Activated CD4-positive, CD25-positive, alpha-beta regulatory T cell treated with anti-CD3 and anti-CD28 coated beads, Interleukin-2, amount 50 U/mL, for 72 hours (primary cell): ENCODE measurements around the gene TFB2M.
A peak's percentile ranks its signal among the peaks of the same experiment; 100 is the strongest.
"Not testable (repeated sequence)": the region's sequence is repeated elsewhere in the genome, so short reads cannot be mapped to it uniquely, and the experiment has no call there.

Source experiments
- DNase-seq: peaks from one replicate; pipeline ENCODE4 v3.0.0; 2021

TFB2M gene

GRCh38 chr1:246582301-246583055 lies 16.4 kb upstream of the TFB2M start:
- DNase-seq: no peak

DNA sequence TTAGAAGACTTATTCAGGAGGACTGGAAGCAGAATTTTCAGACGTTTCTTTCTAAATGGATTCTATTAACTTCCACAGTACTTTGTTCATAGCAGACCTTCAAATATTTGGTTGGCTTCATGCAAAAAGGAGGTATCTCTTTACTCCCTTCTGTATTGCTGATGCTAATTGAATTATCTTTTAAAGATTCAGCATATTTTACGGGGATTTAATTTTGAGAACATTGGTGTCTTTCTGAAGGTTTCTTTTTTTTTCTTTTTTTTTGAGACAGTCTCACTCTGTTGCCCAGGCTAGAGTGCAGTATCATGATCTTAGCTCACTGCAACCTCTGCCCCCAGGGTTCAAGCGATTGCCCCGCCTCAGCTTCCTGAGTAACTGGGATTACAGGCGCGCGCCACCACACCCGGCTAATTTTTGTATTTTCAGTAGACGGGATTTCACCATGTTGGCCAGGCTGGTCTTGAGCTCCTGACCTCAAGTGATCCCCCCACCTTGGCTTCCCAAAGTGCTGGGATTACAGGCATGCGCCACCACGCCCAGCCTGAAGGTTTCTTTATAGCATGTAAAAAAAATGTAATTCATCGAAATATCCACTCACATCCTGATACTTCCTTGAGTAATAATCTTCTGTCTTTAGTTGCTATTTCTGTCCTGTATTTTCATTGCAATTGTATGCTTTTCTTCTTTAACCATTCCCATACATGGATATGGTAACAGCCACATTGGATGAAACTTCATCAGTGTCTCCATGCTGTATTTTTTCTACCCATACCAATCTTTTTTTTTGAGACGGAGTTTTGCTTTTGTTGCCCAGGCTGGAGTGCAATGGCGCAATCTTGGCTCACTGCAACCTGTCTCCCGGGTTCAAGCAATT lies 14.7 kb upstream of the TFB2M start:
- no peak for DNase-seq

- no peak for DNase-seq
Measured at GRCh38 chr1:246579818-246580217, 13.8 kb upstream of the TFB2M start.

DNA sequence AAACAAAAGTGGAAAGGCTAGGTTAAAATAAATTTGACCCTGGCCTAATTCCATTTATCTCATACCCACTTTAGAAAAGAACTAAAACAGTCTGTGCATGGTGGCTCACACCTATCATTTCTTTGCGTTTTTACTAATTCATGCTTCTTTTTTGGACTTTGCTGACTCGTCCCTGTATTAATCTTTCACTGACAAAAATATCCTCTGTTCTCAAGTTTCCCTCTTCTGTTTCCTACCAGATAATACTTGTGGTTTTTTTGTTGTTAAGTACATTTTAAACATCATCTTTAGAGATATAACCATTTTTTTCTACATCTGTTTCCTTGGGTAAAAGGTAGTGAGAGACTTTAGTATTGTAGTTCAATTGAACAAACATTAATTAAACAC lies 11.7 kb upstream of the TFB2M start:
- no peak for DNase-seq

DNA sequence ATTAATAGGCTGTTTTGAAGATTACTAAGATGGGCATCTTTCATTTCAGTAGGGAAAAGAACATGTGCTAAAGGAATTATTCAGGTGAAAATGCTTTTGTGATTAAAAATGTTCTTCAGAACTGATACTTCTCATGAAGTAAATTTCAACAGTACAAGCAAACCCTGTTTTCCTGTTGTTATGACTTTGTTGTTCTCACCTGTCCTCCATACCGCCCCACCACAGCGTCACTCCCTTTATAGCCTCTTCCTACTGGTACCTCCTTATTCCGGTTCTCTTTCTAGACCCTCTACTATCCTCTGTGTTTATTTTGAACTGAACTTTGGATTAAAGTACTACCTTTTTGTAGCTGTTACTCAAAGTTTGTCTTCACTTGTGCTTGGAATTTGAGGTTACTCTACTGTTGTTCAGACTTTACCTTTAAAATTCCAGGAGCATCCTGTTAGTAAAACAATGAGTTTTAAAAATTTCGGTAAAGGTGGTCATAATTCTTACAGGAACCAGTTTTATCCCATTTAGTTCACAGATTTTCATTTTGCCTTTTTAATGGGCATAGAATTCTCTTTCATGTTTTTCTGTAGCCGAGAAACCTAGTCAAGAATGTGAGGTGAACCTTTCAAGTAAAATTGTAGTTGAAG lies 11.1 kb upstream of the TFB2M start:
- DNase-seq: no peak

DNA sequence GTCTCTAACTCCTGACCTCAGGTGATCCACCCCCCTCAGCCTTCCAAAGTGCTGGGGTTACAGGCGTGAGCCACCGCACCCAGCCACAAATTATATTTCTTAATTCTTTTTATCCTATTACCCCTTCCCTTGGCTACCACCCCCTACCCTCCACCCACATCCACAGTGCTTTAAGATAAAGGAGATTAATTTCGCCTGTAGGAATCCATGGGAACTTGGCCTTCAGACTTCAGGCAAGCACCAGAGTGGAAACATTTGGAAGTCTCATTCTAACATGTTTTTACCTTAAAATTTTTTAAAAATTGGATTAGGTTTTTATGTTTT lies 10.6 kb upstream of the TFB2M start:
- DNase-seq: no peak

DNA sequence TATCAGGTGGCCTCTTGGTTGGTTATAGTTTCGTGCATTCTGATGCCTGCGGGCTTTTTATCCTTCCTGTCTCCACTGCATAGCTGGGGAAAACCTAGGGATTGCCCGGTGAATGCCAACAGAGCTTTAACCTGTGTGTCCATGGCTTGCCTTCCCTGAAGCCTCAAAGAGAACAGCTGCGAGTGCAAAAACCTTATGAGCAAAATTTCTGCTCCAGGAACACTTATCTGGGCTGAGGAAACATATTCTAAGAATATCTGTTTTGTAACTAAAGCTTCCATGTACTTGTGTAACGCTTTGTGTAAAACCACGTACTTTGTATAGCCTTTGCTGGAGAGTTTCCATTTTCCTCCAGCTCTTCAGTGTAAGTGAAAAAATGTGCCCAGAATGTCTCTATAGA lies 7.4 kb upstream of the TFB2M start:
- DNase-seq: no peak

DNA sequence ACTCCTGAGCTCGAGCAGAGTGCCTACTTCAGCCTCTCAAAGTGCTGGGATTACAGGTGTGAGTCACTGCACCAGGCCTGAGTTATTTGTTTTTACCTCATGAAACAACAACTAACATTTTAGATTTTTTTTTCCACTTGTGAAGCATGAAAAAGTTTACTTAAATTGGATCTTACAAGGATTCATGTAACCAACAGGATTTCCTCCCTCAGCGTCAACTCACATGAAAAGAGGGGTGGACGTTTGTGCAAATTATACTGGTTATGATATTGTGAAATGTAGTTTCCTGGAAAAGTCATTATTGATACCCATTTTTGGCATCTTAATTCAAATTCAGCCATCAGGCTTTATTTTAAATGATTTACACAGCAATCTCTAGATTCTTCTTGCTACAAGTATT lies 6.7 kb upstream of the TFB2M start:
- DNase-seq: no peak

GRCh38 chr1:246571953-246572352 lies 5.9 kb upstream of the TFB2M start:
- no peak for DNase-seq

DNA sequence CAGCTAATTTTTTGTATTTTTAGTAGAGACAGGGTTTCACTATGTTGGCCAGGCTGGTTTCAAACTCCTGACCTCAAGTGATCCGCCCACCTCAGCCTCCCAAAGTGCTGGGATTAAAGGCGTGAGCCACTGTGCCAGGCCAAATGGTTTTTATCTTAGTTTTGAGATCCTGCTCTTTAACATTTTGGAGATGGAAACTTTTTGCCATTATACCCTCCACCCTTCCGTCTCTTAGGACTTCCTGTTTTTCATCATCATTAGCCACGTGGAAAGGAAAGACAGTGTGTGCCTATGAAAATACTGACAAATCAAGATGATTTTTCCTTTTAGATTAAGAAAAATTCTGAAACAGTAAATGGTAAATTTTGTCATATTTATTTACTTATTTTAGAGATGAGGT lies 5.2 kb upstream of the TFB2M start:
- not testable (repeated sequence) for DNase-seq

- peak; percentile 37 for DNase-seq
Measured at GRCh38 chr1:246569248-246570238, 3.5 kb upstream of the TFB2M start.

GRCh38 chr1:246567646-246568235 lies 1.7 kb upstream of the TFB2M start:
- DNase-seq: no peak

DNA sequence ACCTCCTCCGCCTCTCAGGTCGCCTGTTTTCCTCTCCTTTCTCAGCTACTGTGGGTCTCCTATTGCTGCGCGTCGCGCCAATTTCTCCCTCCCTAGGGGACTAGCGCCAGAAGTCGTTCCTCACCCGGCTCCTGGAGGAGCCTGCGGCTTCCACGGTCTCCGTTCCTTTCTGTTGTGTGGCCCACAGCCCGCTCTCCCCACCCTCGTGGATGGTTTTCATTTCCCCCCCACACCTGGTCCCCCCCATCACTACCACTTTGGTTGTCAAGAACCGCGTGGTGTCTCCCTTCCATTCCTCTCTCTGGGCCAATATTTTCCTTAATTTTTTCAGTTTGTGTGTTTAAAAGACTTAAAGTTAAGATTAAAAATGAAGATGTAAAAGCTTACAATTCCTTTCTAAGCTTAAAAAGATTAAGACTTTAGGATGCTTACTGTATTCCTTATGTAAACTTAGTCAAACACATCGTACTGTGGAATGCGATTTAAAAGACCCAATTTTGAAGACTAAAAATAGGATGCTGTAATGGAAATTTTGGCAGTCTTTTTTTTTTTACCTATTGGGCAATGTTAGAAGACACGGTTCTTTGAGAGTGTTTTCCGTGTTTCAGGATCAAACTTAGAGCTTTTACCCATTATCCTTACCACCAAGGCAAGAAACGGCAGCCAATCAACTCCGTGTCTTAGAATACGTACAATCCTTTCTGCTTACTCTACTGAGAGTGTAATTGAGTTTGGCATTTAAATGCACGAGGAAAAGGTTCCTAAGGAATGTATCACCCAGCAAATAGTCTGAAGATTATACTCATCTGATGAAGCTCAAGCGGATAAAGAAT lies 968 bp upstream of the TFB2M start:
- DNase-seq: no peak

- no peak for DNase-seq
Measured at GRCh38 chr1:246565751-246566127, 322 bp downstream of the TFB2M start.

- peak; percentile 33 for DNase-seq
Measured at GRCh38 chr1:246564839-246565750, 966 bp downstream of the TFB2M start.

DNA sequence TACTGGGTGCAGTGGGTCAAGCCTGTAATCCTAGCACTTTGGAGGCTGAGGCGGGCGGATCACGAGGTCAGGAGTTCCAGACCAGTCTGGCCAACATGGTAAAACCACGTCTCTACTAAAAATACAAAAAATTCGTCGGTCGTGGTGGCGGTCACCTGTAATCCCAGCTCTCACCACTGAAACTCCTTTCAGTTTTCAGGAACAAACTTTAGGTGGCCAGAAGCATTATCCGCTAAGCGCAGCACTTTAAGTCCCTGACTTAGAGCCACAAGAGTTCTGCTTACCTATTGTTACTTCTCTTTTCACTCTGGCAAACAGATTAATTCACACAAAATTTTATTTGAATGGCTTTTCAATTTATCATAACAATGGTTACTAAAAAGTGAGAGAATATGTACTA lies 5.2 kb downstream of the TFB2M start:
- DNase-seq: not testable (repeated sequence)

- no peak for DNase-seq
Measured at GRCh38 chr1:246559310-246559709, 6.8 kb downstream of the TFB2M start.

DNA sequence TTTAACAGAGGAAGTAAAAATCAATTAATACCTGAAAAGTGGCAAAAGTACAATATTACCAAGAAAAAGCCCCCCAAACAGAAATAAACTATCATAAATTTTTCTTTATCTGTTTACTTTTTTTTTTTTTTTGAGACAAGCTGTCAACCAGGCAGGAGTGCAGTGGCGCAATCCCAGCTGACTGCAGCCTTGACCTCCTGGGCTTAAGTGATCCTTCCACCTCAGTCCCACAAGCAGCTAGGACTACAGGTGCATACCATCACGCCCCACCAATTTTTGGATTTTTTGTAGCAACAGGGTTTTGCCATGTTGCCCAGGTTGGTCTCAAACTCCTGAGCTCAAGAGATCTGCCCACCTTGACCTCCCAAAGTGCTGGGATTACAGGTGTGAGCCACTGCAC lies 8.0 kb downstream of the TFB2M start:
- DNase-seq: no peak

DNA sequence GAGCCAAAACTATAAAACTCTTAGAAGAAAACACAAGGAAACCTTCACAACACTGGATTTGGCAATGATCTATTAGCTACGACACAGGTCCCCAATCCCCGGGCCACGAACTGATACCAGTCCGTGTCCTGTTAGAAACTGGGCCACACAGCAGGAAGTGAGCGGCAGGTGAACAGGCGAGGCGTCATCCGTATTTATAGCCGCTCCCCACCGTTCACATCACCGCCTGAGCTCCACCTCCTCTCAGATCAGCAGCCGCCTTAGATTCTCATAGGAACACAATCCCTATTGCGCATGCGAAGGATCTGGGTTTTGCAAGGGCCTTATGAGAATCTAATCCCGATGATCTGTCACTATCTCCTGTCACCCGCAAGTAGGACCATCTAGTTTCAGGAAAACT lies 11.9 kb downstream of the TFB2M start:
- DNase-seq: no peak

DNA sequence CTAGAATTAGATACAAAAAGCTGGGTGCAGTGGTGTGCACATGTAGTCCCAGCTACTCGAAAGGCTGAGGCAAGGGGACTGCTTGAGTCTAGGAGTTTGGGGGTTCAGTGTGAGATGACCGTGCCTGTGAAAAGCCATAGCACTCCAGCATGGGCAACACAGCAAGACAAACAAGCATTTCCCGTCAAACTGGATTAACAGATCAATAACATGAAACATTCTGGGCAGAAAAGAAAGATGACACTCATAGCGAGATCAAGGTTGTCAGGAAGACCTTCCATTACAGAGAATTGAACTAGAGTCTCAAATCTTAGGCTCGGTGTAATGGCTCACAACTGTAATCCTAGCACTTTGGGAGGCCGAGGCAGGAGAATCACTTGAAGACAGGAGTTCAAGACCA lies 14.0 kb downstream of the TFB2M start:
- DNase-seq: no peak
